HepG2 (cell line): ENCODE measurements around the gene PYY. TPM values are rescaled to one million over a fixed set of nuclear protein-coding genes. Genes with fewer than 3 reads are reported as not detected.

Experiments
- BCLAF1 ChIP-seq: fragments of 450-650 bp; IDR thresholded peaks from 2 replicates; pipeline ENCODE4 v1.6.1; 2017; ENCODE audit warnings: mild to moderate bottlenecking
- FIP1L1 ChIP-seq: fragments of 200-400 bp; formaldehyde crosslinking; IDR thresholded peaks from 2 replicates; pipeline ENCODE4 v1.6.1; 2018; ENCODE audit warnings: low read depth, mild to moderate bottlenecking, low read length, moderate library complexity, borderline replicate concordance; ENCODE audit not compliant: insufficient read depth
- FOXP4 ChIP-seq: sonication (generic); formaldehyde crosslinking; IDR thresholded peaks from 2 replicates; pipeline ENCODE4 v1.4.0; 2020; ENCODE audit warnings: missing genetic modification reagents
- GPBP1L1 ChIP-seq: sonication (generic); formaldehyde crosslinking; IDR thresholded peaks from 2 replicates; pipeline ENCODE4 v1.5.0; 2020; ENCODE audit warnings: mild to moderate bottlenecking, missing genetic modification reagents
- MEIS1 ChIP-seq: sonication (generic); formaldehyde crosslinking; IDR thresholded peaks from 2 replicates; pipeline ENCODE4 v1.9.0; 2021; ENCODE audit warnings: mild to moderate bottlenecking, missing genetic modification reagents, moderate library complexity, borderline replicate concordance
- MTA1 ChIP-seq: sonication (generic); formaldehyde crosslinking; IDR thresholded peaks from 2 replicates; pipeline ENCODE4 v1.4.0; 2020; ENCODE audit warnings: missing genetic modification reagents, mild to moderate bottlenecking, borderline replicate concordance
- NKX3-1 ChIP-seq: sonication (generic); formaldehyde crosslinking; IDR thresholded peaks from 2 replicates; pipeline ENCODE4 v1.5.0; 2020; ENCODE audit warnings: missing genetic modification reagents
- RBFOX2 ChIP-seq: fragments of 200-400 bp; formaldehyde crosslinking; IDR thresholded peaks from 2 replicates; pipeline ENCODE4 v1.6.1; 2017; ENCODE audit warnings: low read depth, mild to moderate bottlenecking, low read length
- SP2 ChIP-seq: sonication (generic); formaldehyde crosslinking; IDR thresholded peaks from 2 replicates; pipeline ENCODE4 v1.5.1; 2020; ENCODE audit warnings: mild to moderate bottlenecking, missing genetic modification reagents
- TBX3 ChIP-seq: fragments of 450-650 bp; IDR thresholded peaks from 2 replicates; pipeline ENCODE4 v1.6.1; 2017; ENCODE audit warnings: antibody characterized with exemption, mild to moderate bottlenecking, inconsistent platforms, borderline replicate concordance
- XRCC5 ChIP-seq: fragments of 200-400 bp; formaldehyde crosslinking; optimal IDR thresholded peaks from 2 replicates; pipeline ENCODE3; 2017; ENCODE audit warnings: mild to moderate bottlenecking, low read length
- ZBTB10 ChIP-seq: sonication (generic); formaldehyde crosslinking; IDR thresholded peaks from 2 replicates; pipeline ENCODE4 v1.4.0; 2020; ENCODE audit warnings: missing genetic modification reagents, borderline replicate concordance
- ZBTB39 ChIP-seq: sonication (generic); formaldehyde crosslinking; IDR thresholded peaks from 2 replicates; pipeline ENCODE4 v1.5.0; 2020; ENCODE audit warnings: missing genetic modification reagents
- ZKSCAN8 ChIP-seq: IDR thresholded peaks from 2 replicates; pipeline ENCODE4 v1.6.1; 2016; ENCODE audit warnings: borderline replicate concordance, missing genetic modification reagents, missing compliant biosample characterization
- ZNF441 ChIP-seq: sonication (generic); formaldehyde crosslinking; IDR thresholded peaks from 2 replicates; pipeline ENCODE4 v1.7.0; 2021; ENCODE audit warnings: missing genetic modification reagents, borderline replicate concordance
- ZNF800 ChIP-seq: sonication (generic); formaldehyde crosslinking; IDR thresholded peaks from 2 replicates; pipeline ENCODE4 v1.4.0; 2020; ENCODE audit warnings: missing genetic modification reagents
- polyA plus RNA-seq, 8 experiments: library from polyadenylated mRNA; depleted of rRNA in 3 of 8; stranded (reverse) in 7 of 8; unstranded in 1 of 8; fragments of >200 nt; fragmentation: Illumina TruSeq in 4 of 8; extraction: Trizol in 4 of 8; gene quantifications; 2 replicates each; pipeline versions ENCODE4 v1.2.1 to v1.2.3, GENCODE V29; 2011 to 2016; ENCODE audit warnings: low read depth in 4 of 8, missing spikeins in 1 of 8, mixed read lengths in 1 of 8; ENCODE audit not compliant: insufficient read depth in 1 of 8
- total RNA-seq, 5 experiments: library from RNA; depleted of rRNA; stranded (reverse); fragments of >200 nt; fragmentation: Illumina TruSeq; extraction: Trizol; gene quantifications; 2 replicates each; pipeline ENCODE4 v1.2.3, GENCODE V29; 2016; ENCODE audit warnings: low read depth in 1 of 5

PYY gene
- total and polyA plus RNA-seq, 2 of the 13 experiments (the other 11 are each of a cell fraction or from before 2014, with no cell fraction given): 0.25 TPM; not detected in 1

GRCh38 chr17:43970366-43970765, 16.6 kb upstream of the PYY start (continued):
- no peak for TF ChIP-seq ZNF800 (CRISPR knock-in tag)
- no peak for TF ChIP-seq ZNF441 (CRISPR knock-in tag)
- TF ChIP-seq SP2 (CRISPR knock-in tag): no peak
- no peak for TF ChIP-seq RBFOX2
- no peak for TF ChIP-seq FIP1L1
- TF ChIP-seq ZBTB39 (CRISPR knock-in tag): no peak
- no peak for TF ChIP-seq FOXP4 (CRISPR knock-in tag)
- TF ChIP-seq GPBP1L1 (CRISPR knock-in tag): no peak
- TF ChIP-seq BCLAF1: no peak
- TF ChIP-seq ZBTB10 (CRISPR knock-in tag): no peak
- no peak for TF ChIP-seq XRCC5
- TF ChIP-seq TBX3: no peak
- no peak for TF ChIP-seq MTA1 (CRISPR knock-in tag)
- no peak for TF ChIP-seq NKX3-1 (CRISPR knock-in tag)
- TF ChIP-seq MEIS1 (CRISPR knock-in tag): peak; percentile 70; the same call in 1 of the 2 replicates
- no peak for TF ChIP-seq ZKSCAN8 (CRISPR knock-in tag)
